Lung (tissue), 12 donors: Measurements from ENCODE around the gene TMEM116. TPM values are rescaled to one million over a fixed set of nuclear protein-coding genes. Genes with fewer than 3 reads are reported as not detected.
"Not testable (repeated sequence)": the region's sequence is repeated elsewhere in the genome, so short reads cannot be mapped to it uniquely, and the experiment has no call there.

Source experiments
- ATAC-seq: fragments of 200-7000 bp; cut with Tn5 transposase; one replicate; pipeline ENCODE4 v1.9.1; 2020; ENCODE audit warnings: moderate number of reproducible peaks; ENCODE audit not compliant: insufficient read depth, low FRiP score
- DNase-seq, 3 donors: peaks; one replicate each; pipeline ENCODE4 v3.0.0-alpha.2; 2013 to 2017
- H3K27ac ChIP-seq, 2 donors: one replicate each; pipeline ENCODE4 v1.5.1; 2013; ENCODE audit warnings: mild to moderate bottlenecking in 2 of 2, moderate library complexity in 2 of 2, control low read depth in 1 of 2, inconsistent platforms in 1 of 2, low read depth in 1 of 2, low read length in 1 of 2
- H3K27me3 ChIP-seq, 3 donors: one replicate each; pipeline ENCODE4 v1.5.1; 2013; ENCODE audit warnings: low read length in 2 of 3; ENCODE audit not compliant: control insufficient read depth in 3 of 3, insufficient read depth in 3 of 3
- H3K36me3 ChIP-seq, 4 donors: one replicate each; pipeline ENCODE4 v1.5.1; 2013; ENCODE audit warnings: low read length in 4 of 4, mild to moderate bottlenecking in 1 of 4, moderate library complexity in 1 of 4; ENCODE audit not compliant: control insufficient read depth in 4 of 4, insufficient read depth in 4 of 4
- H3K4me1 ChIP-seq, 5 donors: one replicate each; pipeline ENCODE4 v1.5.1; 2013; ENCODE audit warnings: low read length in 5 of 5, mild to moderate bottlenecking in 2 of 5, moderate library complexity in 1 of 5; ENCODE audit not compliant: control insufficient read depth in 5 of 5, insufficient read depth in 5 of 5
- H3K4me3 ChIP-seq: one replicate; pipeline ENCODE4 v1.5.1; 2013; ENCODE audit warnings: mild to moderate bottlenecking, control low read depth, moderate library complexity
- H3K9ac ChIP-seq, 2 donors: one replicate each; pipeline ENCODE4 v1.5.1; 2013; ENCODE audit warnings: low read length in 2 of 2, control low read depth in 1 of 2; ENCODE audit not compliant: insufficient read depth in 1 of 2
- H3K9me3 ChIP-seq, 4 donors: one replicate each; pipeline ENCODE4 v1.5.1; 2013; ENCODE audit warnings: low read length in 3 of 4, mild to moderate bottlenecking in 1 of 4, moderate library complexity in 1 of 4; ENCODE audit not compliant: control insufficient read depth in 4 of 4, insufficient read depth in 3 of 4
- WGBS, 2 donors: extraction: QIAGEN DNeasy Blood & Tissue Kit; methylation state at CpG; one replicate each; pipeline ENCODE4 v1.1.7; 2013; 5-methylcytosine and 5-hydroxymethylcytosine counted together
- polyA plus RNA-seq, 2 donors: library from polyadenylated mRNA; stranded (reverse); fragments of 200-250 nt; gene quantifications; one replicate each; pipeline ENCODE4 v1.2.1, GENCODE V29; 2013
- total RNA-seq, 2 donors: library from RNA; depleted of rRNA in 1 of 2; stranded (reverse); fragments of >200 nt in 1 of 2; gene quantifications; one replicate each; pipeline ENCODE4 v1.2.1, GENCODE V29; 2014 to 2021
- TF ChIP-seq, protein P1 (sequence below): IDR thresholded peaks from 2 replicates; pipeline ENCODE4 v1.5.1; 2012; ENCODE audit warnings: mild to moderate bottlenecking; ENCODE audit errors: control extremely low read depth, extremely low read depth
- donor health status: control.
- donor health status: control.
- donor health status: Bipolar disorder and iron deficiency.
- donor health status: healthy.
- donor health status: DM: yes; HTN: yes; CAD: no.

TMEM116 gene
- total and polyA plus RNA-seq, 4 donors: 10.5 to 40.1 (median 14.6) TPM

DNA sequence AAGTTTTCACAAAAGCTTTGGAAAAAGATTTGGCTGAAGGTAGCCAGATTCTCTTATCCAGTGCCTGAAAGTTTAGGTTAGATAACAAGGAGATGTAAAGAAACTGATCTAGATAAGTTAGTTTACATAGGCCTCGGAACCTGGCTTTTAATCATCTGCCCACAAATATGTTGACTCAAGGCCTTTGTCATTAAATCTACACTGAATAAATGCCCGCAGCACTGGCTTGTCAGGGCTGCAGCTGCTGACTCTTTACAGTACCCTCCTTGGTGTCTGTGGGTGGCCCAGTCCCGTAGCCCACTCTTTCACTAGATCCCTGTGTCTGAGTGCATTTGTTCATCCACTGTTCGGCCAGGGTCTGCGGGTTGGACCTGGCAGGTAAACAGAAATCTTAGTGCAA lies 58.0 kb downstream of the TMEM116 start:
- Histone ChIP-seq H3K9ac (no peak overlapping the region), H3K4me1 (no peaks in the 10 kb centered on the region), H3K27me3 (no peaks in the 10 kb centered on the region), H3K27ac (no peak overlapping the region), H3K36me3 (no peaks in the 10 kb centered on the region), H3K4me3 (no peak overlapping the region), H3K9me3 (no peaks in the 10 kb centered on the region)
- ATAC-seq (no peak), DNase-seq (no peak)
- WGBS, 2 donors: 89 to 93% methylated on average over 5 of the region's 5 CpGs
- TF ChIP-seq, protein P1, sequence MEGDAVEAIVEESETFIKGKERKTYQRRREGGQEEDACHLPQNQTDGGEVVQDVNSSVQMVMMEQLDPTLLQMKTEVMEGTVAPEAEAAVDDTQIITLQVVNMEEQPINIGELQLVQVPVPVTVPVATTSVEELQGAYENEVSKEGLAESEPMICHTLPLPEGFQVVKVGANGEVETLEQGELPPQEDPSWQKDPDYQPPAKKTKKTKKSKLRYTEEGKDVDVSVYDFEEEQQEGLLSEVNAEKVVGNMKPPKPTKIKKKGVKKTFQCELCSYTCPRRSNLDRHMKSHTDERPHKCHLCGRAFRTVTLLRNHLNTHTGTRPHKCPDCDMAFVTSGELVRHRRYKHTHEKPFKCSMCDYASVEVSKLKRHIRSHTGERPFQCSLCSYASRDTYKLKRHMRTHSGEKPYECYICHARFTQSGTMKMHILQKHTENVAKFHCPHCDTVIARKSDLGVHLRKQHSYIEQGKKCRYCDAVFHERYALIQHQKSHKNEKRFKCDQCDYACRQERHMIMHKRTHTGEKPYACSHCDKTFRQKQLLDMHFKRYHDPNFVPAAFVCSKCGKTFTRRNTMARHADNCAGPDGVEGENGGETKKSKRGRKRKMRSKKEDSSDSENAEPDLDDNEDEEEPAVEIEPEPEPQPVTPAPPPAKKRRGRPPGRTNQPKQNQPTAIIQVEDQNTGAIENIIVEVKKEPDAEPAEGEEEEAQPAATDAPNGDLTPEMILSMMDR: no peak

DNA sequence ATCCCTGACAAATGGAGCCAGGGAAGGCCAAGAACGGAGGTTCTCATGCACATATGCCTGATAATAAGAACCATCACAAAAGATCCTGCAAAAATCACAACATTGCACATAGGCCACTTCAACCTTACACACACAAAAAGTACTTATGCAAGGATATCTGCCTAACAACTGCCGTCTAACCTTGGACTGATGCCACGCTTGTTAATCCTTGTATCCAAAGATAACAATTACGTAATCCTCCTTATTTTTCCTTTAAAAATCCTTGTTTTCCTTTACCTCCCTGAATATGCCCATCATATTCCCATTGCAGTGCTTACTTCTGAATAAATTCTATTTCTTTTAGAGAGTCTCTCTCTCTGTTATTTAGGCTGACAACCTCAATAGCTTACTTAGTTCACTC lies 59.5 kb downstream of the TMEM116 start:
- H3K36me3 ChIP-seq: no peaks in the 10 kb centered on the region
- peak in 2 of 3 donors; percentile 14 to 45 for DNase-seq
- WGBS, 2 donors: 60 to 80% methylated on average over 4 of the region's 4 CpGs
- no peaks in the 10 kb centered on the region for H3K27me3 ChIP-seq
- H3K9me3 ChIP-seq: no peaks in the 10 kb centered on the region
- no peaks in the 10 kb centered on the region for H3K4me1 ChIP-seq
- no peak overlapping the region for H3K27ac ChIP-seq
- H3K9ac ChIP-seq: no peak overlapping the region
- H3K4me3 ChIP-seq: no peak overlapping the region
- TF ChIP-seq, protein P1: no peak
- no peak for ATAC-seq

DNA sequence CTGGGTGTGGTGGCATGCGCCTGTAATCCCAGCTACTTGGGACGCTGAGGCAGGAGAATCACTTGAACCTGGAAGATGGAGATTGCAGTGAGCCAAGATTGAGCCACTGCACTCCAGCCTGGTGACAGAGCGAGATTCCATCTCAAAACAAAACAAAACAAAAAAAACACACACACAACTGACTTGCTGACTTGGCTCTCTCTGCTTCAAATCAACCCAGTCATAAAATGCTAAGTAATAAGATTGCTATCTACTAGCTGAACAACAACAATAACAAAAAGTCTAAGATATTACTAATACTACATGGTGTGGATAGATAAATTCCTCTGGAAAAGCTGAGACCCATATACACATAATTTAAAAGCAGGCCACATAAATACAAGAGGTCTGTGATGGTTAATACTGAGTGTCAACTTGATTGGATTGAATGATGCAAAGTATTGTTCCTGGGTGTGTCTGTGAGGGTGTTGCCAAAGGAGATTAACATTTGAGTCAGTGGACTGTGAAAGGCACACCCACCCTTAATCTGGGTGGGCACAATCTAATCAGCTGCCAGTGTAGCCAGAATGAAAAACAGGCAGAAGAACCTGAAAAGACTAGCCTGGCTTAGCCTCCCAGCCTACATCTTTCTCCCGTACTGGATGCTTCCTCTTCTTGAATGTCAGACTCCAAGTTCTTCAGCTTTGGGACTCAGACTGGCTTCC lies 60.7 kb downstream of the TMEM116 start:
- WGBS, 2 donors: 96 to 98% methylated on average over 4 of the region's 4 CpGs
- not testable (repeated sequence) for H3K4me1 ChIP-seq, H3K4me3 ChIP-seq, H3K27me3 ChIP-seq, H3K9me3 ChIP-seq, H3K27ac ChIP-seq, DNase-seq, ATAC-seq, H3K9ac ChIP-seq, H3K36me3 ChIP-seq

DNA sequence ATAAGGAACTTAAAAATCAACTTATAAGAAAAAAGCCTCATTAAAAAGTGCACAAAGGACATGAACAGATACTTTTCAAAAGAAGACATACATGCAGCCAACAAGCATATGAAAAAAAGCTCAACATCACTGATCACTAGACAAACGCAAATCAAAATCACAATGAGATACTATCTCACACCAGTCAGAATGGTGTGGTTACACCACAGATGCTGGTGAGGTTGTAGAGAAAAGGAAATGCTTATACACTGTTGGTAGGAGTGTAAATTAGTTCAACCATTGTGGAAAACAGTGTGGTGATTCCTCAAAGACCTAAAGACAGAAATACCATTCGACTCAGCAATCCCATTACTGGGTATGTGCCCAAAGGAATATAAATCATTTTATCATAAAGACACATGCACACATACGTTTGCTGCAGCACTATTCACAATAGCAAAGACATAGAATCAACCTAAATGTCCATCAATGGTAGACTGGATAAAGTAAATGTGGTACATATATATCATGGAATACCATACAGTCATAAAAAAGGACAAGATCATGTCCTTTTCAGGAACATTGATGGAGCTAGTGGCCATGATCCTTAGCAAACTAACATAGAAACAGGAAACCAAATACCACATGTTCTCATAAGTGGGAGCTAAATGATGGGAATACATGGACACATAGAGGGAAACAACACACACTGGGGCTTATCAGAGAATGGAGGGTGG lies 61.8 kb downstream of the TMEM116 start:
- not testable (repeated sequence) for H3K27me3 ChIP-seq
- WGBS, 2 donors: 65 to 70% methylated on average over 3 of the region's 3 CpGs

More for the DNA sequence above, 61.8 kb downstream of the TMEM116 start:
- ATAC-seq, DNase-seq, H3K27ac ChIP-seq, H3K4me1 ChIP-seq, H3K9ac ChIP-seq, H3K36me3 ChIP-seq, H3K4me3 ChIP-seq, H3K9me3 ChIP-seq: not testable (repeated sequence)
